NCI-H1105 (cell line): Measurements from ENCODE around the gene TEX29.

Source experiments
- DNase-seq: peaks from one replicate; lab custom pipeline; 2025; lab: John Stamatoyannopoulos, UW

Gene TEX29

GRCh38 chr13:111291908-111292307 lies 28.5 kb upstream of the TEX29 start:
- DNase-seq = no peak

- DNase-seq = no peak
These were observed 27.5 kb upstream of the TEX29 start for GRCh38 chr13:111292710-111293485.

GRCh38 chr13:111295886-111296285 lies 24.6 kb upstream of the TEX29 start:
- DNase-seq = no peak

DNA sequence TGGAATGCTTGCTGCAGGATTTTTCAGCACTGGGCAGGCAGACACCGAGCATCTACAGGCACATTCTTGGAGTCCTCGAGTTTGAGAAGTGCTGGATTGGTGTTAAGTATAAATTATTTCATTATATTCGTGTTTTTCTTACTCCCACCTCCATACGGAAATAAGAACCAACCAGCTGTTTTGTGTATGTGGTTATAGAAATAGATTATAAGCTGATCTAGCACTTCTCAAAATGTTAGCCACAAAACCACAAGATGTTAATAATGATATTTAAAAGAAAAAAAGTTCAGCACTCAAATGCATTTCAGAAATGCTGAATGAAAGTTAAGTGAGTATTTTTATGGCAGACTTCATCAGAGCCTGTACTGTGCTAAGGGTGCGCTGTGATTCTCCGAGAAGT lies 24.0 kb upstream of the TEX29 start:
- DNase-seq = no peak

GRCh38 chr13:111298214-111298975 lies 22.0 kb upstream of the TEX29 start:
- peak; percentile 36 for DNase-seq

GRCh38 chr13:111302045-111302726 lies 18.3 kb upstream of the TEX29 start:
- DNase-seq = peak; percentile 98

GRCh38 chr13:111303559-111303958 lies 16.9 kb upstream of the TEX29 start:
- DNase-seq = no peak

GRCh38 chr13:111304041-111304544 lies 16.3 kb upstream of the TEX29 start:
- no peak for DNase-seq

GRCh38 chr13:111304603-111305289 lies 15.7 kb upstream of the TEX29 start:
- DNase-seq = no peak

GRCh38 chr13:111312944-111313590 lies 7.4 kb upstream of the TEX29 start:
- no peak for DNase-seq

- DNase-seq = no peak
These were observed 6.5 kb upstream of the TEX29 start for GRCh38 chr13:111313911-111314425.

DNA sequence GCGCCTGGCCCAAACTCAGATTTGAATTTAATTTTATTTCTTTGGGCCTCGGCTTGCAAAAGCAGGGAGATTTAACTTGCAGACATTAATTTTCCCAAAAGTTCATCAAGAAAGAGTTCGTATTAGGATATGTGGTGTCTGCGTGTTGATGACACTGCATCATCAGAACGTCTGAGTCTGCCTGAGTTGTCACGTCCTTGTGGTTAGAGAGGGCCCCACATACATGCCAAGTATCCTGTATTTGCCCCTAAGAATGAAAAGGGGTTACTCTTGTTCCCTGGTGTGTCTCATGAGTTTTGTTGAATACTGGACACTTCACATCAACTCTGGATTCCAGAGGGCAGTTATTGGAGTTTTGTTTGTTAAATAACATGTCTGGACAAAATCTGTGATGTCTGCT lies 5.6 kb upstream of the TEX29 start:
- no peak for DNase-seq

GRCh38 chr13:111315347-111315995 lies 5.0 kb upstream of the TEX29 start:
- DNase-seq = no peak

- DNase-seq = no peak
These were observed 4.2 kb upstream of the TEX29 start for GRCh38 chr13:111316161-111316730.

GRCh38 chr13:111317042-111317550 lies 3.3 kb upstream of the TEX29 start:
- no peak for DNase-seq

DNA sequence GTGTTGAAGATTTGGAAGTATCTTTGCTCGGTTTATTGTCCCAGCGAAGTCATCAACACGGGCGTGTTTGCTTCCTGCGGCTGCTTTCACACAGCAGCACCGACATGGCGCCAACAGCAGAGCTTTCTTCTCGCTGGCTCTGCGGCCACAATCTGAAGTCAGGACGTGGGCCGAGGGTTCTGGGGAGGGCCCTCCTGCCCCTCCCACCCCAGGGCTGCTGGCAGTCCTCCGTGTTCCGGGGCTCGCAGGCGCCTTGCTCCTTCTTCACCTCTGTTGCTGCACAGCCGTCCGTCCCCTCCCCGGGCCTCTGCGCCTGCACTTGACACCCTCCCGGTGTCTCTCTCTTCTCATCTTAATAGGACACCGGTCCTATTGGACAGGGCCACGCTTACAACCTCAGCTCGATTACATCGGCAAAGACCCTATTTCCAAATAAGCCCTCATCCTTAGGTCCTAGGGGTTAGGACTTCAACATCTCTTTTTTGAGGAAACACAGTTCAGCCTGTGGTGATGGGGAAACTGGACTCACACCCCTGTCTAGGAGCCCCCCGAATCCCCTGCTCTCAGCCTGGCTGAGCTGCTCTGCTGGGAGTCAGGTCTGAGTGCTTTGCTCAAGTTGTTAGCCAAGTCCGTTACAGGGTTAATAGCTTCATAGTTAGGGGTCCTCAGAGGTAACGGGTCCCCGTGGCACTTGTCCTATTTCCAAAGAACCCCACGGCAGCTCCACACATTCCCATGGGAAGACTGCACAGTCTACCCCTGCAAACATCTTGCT lies 2.7 kb upstream of the TEX29 start:
- DNase-seq = no peak

DNA sequence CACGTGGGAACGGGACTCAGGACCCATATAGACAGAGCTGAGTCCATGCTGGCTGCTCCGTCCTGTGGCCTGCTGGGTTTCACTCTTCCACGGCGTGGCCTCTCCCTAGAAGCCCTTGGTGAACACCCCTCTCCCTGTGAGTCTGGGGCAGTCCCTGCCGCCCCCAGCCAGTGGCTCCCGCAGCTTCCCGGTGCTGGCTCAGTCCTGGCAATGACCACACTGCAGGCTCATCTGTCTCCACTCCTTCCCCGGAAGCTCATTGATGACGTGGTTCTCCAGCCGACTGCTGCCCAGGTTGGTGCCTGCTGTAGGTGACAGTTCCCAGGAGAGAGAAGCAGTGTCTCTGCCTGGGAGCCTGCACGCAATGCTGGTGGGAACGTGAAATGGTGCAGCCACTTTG lies 2.1 kb upstream of the TEX29 start:
- DNase-seq = no peak

DNA sequence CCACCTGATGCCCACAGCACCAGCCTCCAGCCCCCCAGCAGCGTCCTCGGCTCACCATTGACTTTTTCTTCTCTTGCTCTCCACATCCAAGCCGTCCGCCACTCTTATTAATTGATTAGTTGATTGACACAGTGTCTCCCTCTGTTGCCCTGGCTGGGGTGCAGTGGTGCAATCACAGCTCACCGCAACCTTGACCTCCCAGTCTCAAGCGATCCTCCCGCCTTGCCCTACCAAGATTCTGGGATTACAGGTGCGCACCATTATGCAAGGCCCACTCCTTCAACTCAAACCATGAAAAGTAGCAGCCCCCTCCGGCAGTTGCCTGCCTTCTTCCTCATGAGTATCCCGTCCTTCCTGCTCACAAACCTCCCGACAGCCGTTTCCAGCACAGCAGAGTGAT lies 921 bp upstream of the TEX29 start:
- DNase-seq = no peak
